GM06990 (cell line): ENCODE measurements around the gene TCF7.
A peak's percentile ranks its signal among the peaks of the same experiment; 100 is the strongest.

Source experiments
- DNase-seq: peaks from one replicate; pipeline ENCODE4 v3.0.0-alpha.2; 2011; ENCODE audit not compliant: insufficient read length; ENCODE audit errors: extremely low read depth
- H3K27me3 ChIP-seq: replicated peaks from 2 replicates; pipeline ENCODE4 v1.6.0; 2011; ENCODE audit warnings: low read length; ENCODE audit not compliant: control insufficient read depth, insufficient read depth
- H3K36me3 ChIP-seq: 2 replicates; pipeline ENCODE4 v1.5.1; 2011; ENCODE audit warnings: low read length; ENCODE audit not compliant: control insufficient read depth, insufficient read depth
- H3K4me3 ChIP-seq: replicated peaks from 2 replicates; pipeline ENCODE4 v1.5.1; 2011; ENCODE audit warnings: low read depth, mild to moderate bottlenecking, control low read depth, low read length
- CTCF ChIP-seq: IDR thresholded peaks from 2 replicates; pipeline ENCODE4 v1.5.1; 2011; ENCODE audit warnings: low read length, control low read depth, mild to moderate bottlenecking, inconsistent platforms; ENCODE audit not compliant: insufficient read depth, poor library complexity, severe bottlenecking

TCF7 gene

GRCh38 chr5:134136771-134137170 is 22.3 kb downstream of the TCF7 start:
- no peak for DNase-seq
- no peaks in the 10 kb centered on the region for H3K27me3 ChIP-seq
- TF ChIP-seq CTCF = no peak
- H3K4me3 ChIP-seq = no peak overlapping the region
- peaks cover 18% of the 10 kb centered on the region for H3K36me3 ChIP-seq

- Histone ChIP-seq H3K36me3 (peaks cover 20% of the 10 kb centered on the region), H3K4me3 (no peak overlapping the region), H3K27me3 (no peaks in the 10 kb centered on the region)
- peak; percentile 80 for DNase-seq
- no peak for TF ChIP-seq CTCF
Measured at GRCh38 chr5:134138416-134139376, 24.2 kb downstream of the TCF7 start.

GRCh38 chr5:134139377-134139851 is 24.9 kb downstream of the TCF7 start:
- H3K36me3 ChIP-seq = peaks cover 21% of the 10 kb centered on the region
- no peak for DNase-seq

GRCh38 chr5:134139891-134140469 is 25.5 kb downstream of the TCF7 start:
- TF ChIP-seq CTCF = no peak
- H3K27me3 ChIP-seq = no peaks in the 10 kb centered on the region
- peaks cover 26% of the 10 kb centered on the region for H3K36me3 ChIP-seq
- no peak overlapping the region for H3K4me3 ChIP-seq
- DNase-seq = no peak

More at GRCh38 chr5:134139377-134139851, 24.9 kb downstream of the TCF7 start:
- no peaks in the 10 kb centered on the region for H3K27me3 ChIP-seq
- no peak overlapping the region for H3K4me3 ChIP-seq
- TF ChIP-seq CTCF = no peak

GRCh38 chr5:134140530-134141201 is 26.2 kb downstream of the TCF7 start:
- H3K36me3 ChIP-seq = peaks cover 31% of the 10 kb centered on the region
- peak; percentile 77 for TF ChIP-seq CTCF
- peak; percentile 51 for DNase-seq
- no peak overlapping the region for H3K4me3 ChIP-seq
- no peaks in the 10 kb centered on the region for H3K27me3 ChIP-seq
